GM18868 (cell line): ENCODE results near the gene CDK16.
"Not testable (repeated sequence)": the region's sequence is repeated elsewhere in the genome, so short reads cannot be mapped to it uniquely, and the experiment has no call there.

Experiments used
- ATAC-seq: cut with Tn5 transposase; IDR thresholded peaks from one replicate; pipeline ENCODE4 v1.9.1; 2021; ENCODE audit warnings: mild to moderate bottlenecking, moderate library complexity; ENCODE audit not compliant: unreplicated experiment

CDK16 gene

GRCh38 chrX:47247206-47247998 is 28.9 kb downstream of the CDK16 start:
- ATAC-seq = no peak

GRCh38 chrX:47247999-47248320 is 29.5 kb downstream of the CDK16 start:
- no peak for ATAC-seq

DNA sequence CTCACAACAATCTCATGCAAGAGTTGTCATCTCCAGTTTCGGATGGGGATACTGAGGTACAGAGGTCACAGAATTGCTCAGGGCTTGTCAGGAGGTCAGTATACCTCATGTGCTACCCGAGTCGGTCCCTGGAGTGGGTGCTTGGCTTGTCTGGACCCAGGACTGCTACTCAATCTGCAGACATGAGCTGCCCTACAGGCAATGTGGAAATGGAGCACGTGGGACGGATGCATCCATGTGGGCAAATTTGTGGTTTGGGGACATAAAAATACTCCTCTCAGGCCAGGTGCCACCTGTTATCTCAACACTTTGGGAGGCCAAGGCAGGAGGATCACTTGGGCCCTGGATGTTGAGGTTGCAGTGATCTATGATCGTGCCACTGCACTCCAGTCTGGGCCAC is 30.1 kb downstream of the CDK16 start:
- no peak for ATAC-seq

- no peak for ATAC-seq
These were observed 31.5 kb downstream of the CDK16 start for GRCh38 chrX:47250017-47250347.

DNA sequence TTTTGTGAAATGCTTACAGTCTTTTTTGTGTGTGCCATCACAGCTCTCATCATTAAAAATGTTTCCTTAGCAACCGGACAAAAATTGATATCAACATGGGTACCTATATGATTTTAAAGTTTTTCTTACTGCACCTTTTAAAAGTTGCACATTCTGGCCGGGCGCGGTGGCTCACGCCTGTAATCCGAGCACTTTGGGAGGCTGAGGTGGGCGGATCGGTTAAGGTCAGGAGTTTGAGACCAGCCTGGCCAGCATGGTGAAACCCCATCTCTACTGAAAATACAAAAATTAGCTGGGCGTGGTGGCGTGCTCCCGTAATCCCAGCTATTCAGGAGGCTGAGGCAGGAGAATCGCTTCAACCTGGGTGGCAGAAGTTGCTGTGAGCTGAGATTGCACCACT is 39.1 kb downstream of the CDK16 start:
- ATAC-seq = not testable (repeated sequence)

DNA sequence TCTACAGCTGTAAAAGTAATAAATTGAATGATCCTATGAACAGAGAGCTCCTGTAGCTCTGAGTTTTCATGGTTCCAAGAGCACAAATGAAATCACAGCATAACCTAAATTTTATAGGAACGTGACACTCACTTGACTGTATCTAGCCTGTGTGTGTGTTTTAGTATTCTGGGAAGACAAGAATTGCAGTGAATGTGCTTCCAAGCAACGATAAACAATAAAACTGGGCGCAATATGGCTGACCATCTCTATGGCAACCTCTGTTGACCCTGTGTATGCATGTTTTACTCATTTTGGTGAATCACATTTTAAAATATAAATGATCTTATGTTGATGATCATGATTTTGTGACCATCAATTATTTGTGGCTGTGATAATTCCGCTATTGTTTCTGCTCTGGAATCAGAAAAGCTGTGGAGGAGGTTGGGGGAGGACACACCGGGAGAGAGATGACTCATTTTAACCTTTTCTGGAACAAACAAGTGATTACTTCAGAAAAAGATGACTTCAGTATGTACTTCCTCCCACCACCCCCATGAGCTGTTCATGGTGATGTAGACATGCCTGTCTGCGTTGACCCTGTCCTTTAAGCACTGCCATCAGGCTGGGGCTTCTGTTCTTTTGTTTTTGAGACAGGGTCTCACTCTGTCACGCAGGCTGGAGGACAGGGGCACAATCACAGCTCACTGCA is 46.1 kb downstream of the CDK16 start:
- ATAC-seq = no peak

- no peak for ATAC-seq
These were observed 48.2 kb downstream of the CDK16 start for GRCh38 chrX:47266643-47267042.

DNA sequence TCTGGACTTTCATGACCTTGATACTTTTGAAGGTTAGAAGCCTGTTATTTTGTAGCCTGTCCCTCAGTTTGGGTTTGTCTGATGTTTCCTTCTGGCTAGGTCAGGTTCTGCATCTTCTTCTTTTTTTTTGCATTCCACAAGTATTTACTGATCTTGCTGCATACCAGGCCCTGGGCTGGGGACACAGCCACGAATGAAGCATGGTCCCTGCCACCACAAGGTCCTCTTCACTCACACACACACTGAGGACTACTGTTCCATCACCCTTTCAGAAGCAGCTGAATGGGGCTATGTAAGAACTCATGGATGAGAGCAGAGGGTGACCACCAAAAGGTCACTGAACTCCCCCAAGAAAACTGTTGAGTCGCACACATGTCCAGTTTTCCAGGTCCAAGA is 53.5 kb downstream of the CDK16 start:
- ATAC-seq = no peak

DNA sequence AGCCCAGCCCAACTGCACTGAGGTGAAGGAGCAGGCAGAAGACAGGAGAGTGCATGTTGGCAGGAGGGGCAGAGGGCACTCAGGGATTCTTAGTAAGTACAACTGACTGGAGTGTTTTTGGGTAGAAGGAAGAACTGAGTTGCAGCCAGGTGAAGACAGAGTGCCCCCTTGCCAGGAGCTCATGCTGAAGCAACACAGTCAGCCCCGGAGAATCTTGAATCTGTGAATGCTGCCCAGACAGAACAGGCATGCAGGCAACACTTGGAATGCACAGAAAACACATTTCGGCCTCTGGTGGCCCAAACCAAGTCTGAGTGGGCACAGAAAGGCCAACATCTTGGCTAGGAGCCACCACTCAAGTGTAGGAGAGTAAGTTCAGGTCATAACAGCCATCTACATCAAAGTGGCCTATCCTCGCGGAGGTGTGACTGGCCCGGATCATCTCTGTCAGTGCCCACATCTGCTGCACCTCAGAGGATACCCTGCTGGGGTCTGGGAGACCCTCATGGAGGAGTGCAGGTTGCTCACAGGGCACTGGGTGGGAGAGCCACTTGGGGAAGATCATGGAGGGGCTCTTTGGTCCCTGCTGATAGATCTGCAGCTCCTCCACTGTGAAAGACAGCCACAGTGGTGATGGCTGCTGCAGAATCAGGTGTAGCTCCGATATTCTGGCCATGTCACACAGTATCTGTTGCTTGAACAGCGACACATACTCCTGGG is 54.7 kb downstream of the CDK16 start:
- no peak for ATAC-seq

DNA sequence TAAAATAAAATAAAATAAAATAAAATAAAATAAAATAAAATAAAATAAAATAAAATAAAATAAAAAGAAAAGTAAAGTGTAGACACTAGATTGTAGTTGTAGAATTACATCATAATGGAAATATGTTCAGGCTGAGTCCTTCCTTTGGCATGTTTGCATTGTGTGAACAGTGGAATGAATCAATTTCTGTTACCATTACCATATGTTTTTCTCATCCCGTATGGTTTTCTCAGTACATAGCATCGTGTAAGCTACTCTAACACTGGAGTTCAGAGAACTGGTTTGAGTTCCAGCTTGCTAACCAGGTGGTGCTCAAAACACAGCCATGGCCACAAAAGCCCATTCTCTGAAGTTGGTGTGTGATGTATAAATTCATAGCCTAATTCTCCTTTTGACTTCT is 60.2 kb downstream of the CDK16 start:
- ATAC-seq = no peak
